Retinal pigment epithelial cell (primary cell): Measurements from ENCODE around the gene PLCB1.

Experiments used
- DNase-seq: peaks from one replicate; pipeline ENCODE4 v3.0.0-alpha.2; 2010; ENCODE audit warnings: low read depth
- H3K4me3 ChIP-seq: 2 replicates; pipeline ENCODE4 v1.5.1; 2011; ENCODE audit warnings: mild to moderate bottlenecking, low read length, control low read depth, moderate library complexity
- TF ChIP-seq, protein P1 (sequence below): conservative IDR thresholded peaks from 2 replicates; pipeline ENCODE4 v1.5.1; 2011; ENCODE audit warnings: low read depth, low read length, control low read depth, inconsistent platforms

The PLCB1 gene

DNA sequence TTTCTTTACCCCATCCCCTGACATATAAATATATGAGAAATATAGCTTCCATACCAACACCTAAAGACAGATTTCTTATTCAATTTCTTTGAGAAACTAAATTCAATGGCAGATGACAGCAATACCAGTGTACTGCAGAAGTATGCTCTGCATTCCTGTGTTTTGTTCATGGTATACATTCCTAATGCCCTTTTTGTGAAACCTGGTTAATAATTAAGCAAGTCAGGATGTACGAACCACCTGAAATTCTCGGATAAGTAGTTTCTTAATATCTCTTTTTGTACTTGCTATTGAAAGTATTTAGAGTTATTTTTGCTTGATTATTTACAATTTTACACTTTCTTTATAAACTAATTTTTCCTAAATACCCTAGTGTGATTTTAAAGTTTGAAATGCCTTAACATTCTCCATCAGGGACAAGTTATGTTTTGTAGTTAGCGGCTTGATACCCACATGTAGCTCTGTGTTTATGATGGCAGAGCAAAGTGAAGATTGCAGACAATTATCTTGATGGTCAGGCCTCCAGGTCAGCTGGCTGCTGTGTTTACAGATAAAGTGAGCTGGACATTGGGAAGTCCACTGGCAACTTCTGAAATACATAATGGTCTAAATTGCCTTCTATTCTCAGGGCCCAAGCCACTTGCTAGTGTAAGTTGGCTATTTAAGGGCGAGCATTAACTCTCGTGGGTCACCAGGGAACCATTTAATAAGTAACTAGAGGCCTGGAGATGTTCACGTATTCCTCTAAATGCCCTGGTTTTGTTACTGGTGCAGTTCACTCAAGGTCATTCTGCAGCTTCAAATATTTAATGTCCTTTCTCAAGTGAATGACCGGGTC lies 58.2 kb downstream of the PLCB1 start:
- no peak overlapping the region for H3K4me3 ChIP-seq
- TF ChIP-seq, protein P1, sequence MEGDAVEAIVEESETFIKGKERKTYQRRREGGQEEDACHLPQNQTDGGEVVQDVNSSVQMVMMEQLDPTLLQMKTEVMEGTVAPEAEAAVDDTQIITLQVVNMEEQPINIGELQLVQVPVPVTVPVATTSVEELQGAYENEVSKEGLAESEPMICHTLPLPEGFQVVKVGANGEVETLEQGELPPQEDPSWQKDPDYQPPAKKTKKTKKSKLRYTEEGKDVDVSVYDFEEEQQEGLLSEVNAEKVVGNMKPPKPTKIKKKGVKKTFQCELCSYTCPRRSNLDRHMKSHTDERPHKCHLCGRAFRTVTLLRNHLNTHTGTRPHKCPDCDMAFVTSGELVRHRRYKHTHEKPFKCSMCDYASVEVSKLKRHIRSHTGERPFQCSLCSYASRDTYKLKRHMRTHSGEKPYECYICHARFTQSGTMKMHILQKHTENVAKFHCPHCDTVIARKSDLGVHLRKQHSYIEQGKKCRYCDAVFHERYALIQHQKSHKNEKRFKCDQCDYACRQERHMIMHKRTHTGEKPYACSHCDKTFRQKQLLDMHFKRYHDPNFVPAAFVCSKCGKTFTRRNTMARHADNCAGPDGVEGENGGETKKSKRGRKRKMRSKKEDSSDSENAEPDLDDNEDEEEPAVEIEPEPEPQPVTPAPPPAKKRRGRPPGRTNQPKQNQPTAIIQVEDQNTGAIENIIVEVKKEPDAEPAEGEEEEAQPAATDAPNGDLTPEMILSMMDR: no peak
- no peak for DNase-seq

DNA sequence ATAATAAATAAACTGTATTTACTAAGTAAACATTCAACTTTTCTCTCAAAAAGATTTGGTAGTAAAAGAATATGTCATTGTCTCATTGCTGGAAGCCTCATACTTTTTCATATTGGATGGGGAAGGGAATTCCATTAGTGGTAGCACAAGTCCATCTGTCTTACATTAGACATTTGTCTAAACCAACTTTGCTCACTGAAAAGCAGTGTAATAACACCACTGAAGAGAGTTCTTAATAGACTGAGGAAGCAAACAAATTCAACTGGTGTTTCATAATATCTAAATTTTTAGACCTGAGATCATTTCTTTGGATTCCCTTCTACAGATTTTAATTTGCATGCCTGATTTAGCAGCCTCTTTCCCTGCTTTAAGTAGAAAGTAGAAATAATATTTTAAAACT lies 62.7 kb downstream of the PLCB1 start:
- TF ChIP-seq, protein P1: no peak
- no peak for DNase-seq

DNA sequence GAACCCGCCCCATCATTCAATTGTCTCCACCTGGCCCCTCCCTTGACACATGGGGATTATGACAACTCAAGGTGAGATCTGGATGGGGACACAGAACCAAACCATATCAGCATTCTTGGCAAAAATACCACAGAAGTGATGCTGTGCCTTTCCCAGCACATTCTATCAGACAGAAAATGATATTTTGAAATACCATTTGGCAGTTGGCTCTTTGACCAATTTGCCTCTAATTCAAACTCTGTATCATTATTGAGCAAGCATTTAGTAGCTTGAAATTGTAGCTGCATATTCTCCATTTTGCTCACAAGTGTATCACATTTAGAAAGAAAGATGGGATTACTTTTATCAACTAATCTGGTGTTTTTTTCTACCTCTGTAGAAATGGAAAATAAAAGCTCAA lies 64.0 kb downstream of the PLCB1 start:
- TF ChIP-seq, protein P1: no peak
- no peak for DNase-seq
- no peak overlapping the region for H3K4me3 ChIP-seq

More for the DNA sequence above, 62.7 kb downstream of the PLCB1 start:
- no peak overlapping the region for H3K4me3 ChIP-seq

DNA sequence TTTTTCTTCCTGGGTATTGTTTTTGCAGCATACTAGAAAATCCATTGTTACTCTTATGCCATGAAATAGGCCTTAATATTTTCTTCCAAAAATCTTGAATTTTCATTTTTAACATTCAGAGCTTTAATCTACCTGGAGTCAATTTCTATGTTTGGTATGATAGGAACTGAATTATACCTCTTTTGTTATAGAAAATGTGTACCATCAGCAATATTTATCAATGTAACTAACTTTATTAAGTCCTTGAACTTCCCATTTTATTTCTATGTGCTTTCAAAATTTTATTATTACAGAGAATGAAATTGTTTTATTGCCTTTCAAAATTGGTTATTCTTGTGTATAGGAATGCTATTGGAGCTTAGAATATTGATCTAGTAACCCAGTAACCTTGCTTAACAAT lies 68.2 kb downstream of the PLCB1 start:
- TF ChIP-seq, protein P1: no peak
- DNase-seq: no peak
- H3K4me3 ChIP-seq: no peak overlapping the region

DNA sequence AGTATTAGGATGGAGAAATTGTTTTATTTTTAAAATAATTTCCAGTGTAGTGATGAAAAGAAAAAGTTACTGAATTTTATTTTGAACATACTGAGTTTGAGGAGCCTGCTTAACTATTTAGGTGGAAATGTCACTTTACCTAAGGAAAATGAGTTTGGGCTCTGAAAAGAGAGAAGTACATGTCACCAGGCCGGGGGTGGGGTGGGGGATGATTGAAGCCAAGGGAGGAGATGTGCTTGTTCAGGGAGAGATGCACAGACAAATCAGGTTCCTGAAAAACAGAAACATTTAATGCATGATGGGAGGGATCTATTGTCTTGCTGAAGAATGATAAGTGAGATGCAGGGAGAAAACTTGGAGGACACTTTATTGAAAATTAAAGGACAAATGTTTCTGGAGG lies 71.3 kb downstream of the PLCB1 start:
- DNase-seq: no peak
- TF ChIP-seq, protein P1: no peak
- no peak overlapping the region for H3K4me3 ChIP-seq

DNA sequence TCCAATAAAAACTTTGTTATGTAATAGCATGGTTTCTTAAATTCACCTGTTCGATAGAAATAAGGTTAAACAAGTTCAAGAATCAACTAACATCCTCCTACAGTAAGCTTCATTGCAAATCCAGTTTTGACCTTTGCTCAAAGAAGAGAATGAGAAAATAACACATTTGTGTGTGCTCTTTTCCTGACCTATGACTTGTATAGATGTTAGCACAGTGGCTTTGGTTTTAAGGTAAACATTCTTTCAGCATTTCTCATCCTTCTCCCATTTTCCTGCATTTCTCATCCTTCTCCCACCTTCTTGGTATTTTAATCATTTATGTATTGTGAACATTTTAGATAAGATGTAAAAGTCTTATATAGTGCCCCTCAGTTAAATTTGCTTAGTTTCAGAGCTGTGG lies 73.9 kb downstream of the PLCB1 start:
- no peak for DNase-seq
- no peak overlapping the region for H3K4me3 ChIP-seq
- TF ChIP-seq, protein P1: no peak

DNA sequence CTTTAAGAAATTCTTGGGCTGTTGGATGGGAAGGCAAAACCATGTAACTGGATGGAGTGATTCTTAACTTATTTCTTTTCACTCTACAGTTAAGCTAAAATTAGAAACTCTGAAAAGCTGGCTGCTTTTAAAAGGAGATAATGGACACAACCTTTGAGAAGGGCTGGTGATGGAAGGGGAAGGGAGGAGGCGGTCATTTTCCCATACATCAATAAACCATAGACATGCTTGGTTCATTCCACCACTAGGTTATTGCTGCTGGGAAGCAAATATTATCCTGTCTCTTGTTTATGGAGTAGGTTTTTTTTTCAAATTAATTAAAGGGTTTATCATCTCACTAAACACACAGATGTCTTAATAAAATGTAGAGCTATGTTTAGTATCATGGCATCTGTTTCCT lies 76.2 kb downstream of the PLCB1 start:
- TF ChIP-seq, protein P1: no peak

More for the DNA sequence above, 76.2 kb downstream of the PLCB1 start:
- H3K4me3 ChIP-seq: no peak overlapping the region
- DNase-seq: no peak
